RWPE1 (cell line): Measurements from ENCODE around the gene RGL4.

Experiments used
- CTCF ChIA-PET: fragments of 350-600 bp; sonication (Branson Sonifier 250); formaldehyde crosslinking; extraction: SDS; loops from one replicate; lab custom pipeline; 2021; lab: Yijun Ruan, JAX
- POLR2A ChIA-PET: fragments of 400-600 bp; formaldehyde crosslinking; extraction: SDS; loops from one replicate; lab custom pipeline; 2020; ENCODE audit warnings: antibody characterized with exemption; ENCODE audit not compliant: low non-redundant PET; lab: Yijun Ruan, JAX
- DNase-seq: peaks from one replicate; pipeline ENCODE4 v3.0.0; 2012; ENCODE audit warnings: low spot score
- H3K27ac ChIP-seq: fragments of 450-650 bp; 2 replicates; pipeline ENCODE4 v1.5.1; 2017
- CTCF ChIP-seq: fragments of 450-650 bp; conservative IDR thresholded peaks from 2 replicates; pipeline ENCODE4 v1.5.1; 2017; ENCODE audit warnings: low read depth, mild to moderate bottlenecking

Gene RGL4

DNA sequence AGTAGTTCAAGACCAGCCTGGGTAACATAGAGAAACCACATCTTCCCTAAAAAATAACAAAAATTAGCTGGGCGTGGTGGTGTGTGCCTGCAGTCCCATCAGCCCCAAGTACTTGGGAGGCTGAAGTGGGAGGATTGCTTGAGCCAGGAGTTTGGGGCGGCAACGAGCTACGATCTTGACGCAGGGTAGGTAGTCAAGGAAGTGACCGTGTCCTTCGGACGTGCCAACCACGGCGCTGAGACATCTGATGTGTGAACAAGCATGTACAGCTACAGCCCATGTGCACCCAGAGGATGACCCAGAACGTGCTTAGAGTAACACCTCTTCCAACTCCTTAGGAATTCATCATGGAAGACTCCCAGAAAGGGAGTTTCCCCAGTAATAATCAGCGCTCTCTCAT lies 21.4 kb downstream of the RGL4 start:
- no peak for DNase-seq
- H3K27ac ChIP-seq: no peak overlapping the region
- ChIA-PET POLR2A (no interaction called here), CTCF (no interaction called here)
- no peak for TF ChIP-seq CTCF

DNA sequence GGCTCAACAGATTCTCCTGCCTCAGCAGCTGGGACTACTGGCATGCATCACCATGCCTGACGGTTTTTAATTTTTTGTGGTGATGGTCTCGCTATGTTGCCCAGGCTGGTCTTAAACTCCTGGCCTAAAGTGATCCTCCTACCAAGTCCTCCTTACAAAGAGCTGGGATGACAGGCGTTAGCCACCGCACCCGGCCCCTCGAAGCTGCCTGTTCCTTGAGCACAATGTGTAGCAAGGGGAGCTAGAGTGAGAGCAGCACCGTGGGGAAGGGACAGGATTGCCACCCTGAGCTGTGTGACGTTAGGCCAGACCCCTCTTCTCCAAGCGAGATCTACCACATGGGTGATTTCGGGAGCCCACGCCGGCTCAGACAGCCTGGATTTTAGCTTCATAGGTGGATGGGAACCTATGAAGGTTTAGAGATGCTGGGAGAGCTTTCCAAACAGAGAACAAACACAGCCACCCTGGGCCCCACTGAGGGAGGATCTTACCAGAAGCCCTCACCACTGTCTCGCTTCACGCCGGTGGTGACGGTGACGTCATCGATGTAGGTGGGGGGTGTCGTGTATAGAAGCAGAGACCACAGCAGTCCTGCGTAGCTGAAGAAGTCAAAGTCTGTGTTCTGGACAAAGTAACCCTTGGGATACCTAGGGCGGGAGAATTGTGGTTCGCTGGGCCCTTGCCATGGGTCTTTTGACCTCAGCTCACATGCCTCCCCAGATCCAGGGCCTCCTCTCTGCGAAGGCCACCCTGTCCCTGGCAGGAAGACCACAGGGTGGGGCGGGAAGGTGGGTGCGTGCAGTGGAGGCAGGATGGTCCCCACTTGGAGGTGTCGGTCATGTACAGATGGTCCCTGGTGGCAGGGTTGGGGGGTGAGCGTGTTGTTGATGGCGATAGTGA lies 23.1 kb downstream of the RGL4 start:
- TF ChIP-seq CTCF: no peak
- ChIA-PET POLR2A (no interaction called here), CTCF (interaction anchor here (0.6 kb wide), 2 partner anchors 8 to 96 kb away, joined by 3 to 8 read pairs; no protein-coding TSS in a partner anchor)
- DNase-seq: no peak
- H3K27ac ChIP-seq: no peak overlapping the region

- H3K27ac ChIP-seq: 0 out of 2 replicates have a peak overlapping the region, but pooled peaks have one; percentile 12
- CTCF ChIA-PET: interaction anchor here (0.5 kb wide), 1 partner anchor 52 kb away, joined by 3 read pairs; no protein-coding TSS in a partner anchor
- no peak for TF ChIP-seq CTCF
- DNase-seq: no peak
- POLR2A ChIA-PET: no interaction called here
Measured at GRCh38 chr22:23714596-23715578, 24.1 kb downstream of the RGL4 start.

- CTCF ChIA-PET: no interaction called here
- peak overlapping the region; percentile 74 for H3K27ac ChIP-seq
- POLR2A ChIA-PET: no interaction called here
- no peak for TF ChIP-seq CTCF
- DNase-seq: no peak
Measured at GRCh38 chr22:23715806-23716375, 25.1 kb downstream of the RGL4 start.

- CTCF ChIA-PET: no interaction called here
- POLR2A ChIA-PET: no interaction called here
- DNase-seq: peak; percentile 73
Measured at GRCh38 chr22:23716811-23717801, 26.3 kb downstream of the RGL4 start.

More at GRCh38 chr22:23716811-23717801, 26.3 kb downstream of the RGL4 start:
- H3K27ac ChIP-seq: peak overlapping the region; percentile 74
- TF ChIP-seq CTCF: no peak
